Activated effector memory CD4-positive, alpha-beta T cell treated with Interleukin-2 at 50 U/mL for 16 hours (primary cell): ENCODE data around the gene GABRA5.
"Not testable (repeated sequence)": the region's sequence is repeated elsewhere in the genome, so short reads cannot be mapped to it uniquely, and the experiment has no call there.

Source experiments
- DNase-seq: peaks from one replicate; pipeline ENCODE4 v3.0.0-alpha.2; 2020

Gene GABRA5

DNA sequence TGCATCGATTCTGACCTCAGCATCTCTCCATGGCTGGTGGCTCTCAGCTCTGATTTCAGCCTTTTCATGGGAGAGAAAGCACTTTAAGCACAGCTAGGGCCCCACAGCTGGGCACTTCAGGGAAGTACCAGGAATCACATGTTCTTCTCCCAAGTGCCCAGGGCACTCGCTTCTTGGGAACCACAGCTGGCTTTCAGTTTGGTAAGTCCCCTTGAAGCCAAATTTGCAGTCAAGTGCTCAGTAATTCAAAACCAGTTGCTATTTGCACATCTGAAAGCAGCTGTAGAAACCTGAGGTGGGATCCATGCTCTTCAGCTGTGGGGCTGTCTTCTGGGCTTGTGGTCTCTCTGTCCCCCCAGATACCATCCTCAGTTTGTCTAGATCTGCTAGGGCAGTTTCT, 12.8 kb downstream of the GABRA5 start:
- DNase-seq = no peak

DNA sequence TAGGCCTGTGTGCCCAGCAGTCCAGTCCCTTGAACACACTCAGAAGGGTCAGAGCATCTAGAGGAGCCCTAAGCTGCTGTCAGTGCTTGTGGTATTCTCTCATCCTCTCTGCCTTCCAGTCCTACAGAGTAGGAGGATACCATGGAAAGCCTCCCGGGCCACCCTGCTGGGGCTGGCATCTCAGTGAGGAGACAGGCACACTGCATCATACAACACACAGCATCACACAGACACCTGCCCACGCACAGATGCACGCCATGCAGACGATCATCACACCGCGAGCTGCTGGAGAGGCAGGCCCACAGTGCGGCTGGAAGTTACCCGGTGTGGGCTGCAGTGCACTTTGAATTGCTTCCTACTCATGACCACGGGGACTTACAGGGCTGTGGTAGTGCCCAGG, 15.2 kb downstream of the GABRA5 start:
- DNase-seq = no peak

GRCh38 chr15:26882616-26883365, 15.9 kb downstream of the GABRA5 start:
- no peak for DNase-seq

GRCh38 chr15:26883466-26883865, 16.6 kb downstream of the GABRA5 start:
- DNase-seq = no peak

DNA sequence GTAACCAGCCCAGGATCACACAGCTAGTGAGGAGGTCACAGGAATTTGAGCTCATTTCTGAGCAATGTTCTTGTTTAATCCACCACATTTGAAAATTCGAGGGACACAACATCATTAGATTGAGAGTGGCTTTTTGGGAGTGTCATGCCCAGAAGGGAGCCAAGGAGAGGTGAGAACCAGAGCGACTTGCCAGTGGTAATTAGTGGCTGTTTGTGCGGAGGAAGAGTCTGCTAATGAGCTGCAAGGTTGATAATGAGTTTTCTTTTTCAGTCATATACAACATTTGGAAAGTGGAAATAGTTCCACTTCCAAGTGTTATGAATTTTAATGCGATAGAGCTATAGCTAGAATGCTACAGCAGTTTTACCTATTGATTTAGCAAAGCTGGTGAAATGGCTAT, 19.7 kb downstream of the GABRA5 start:
- no peak for DNase-seq

- no peak for DNase-seq
Observed at GRCh38 chr15:26887926-26888666, 21.2 kb downstream of the GABRA5 start.

DNA sequence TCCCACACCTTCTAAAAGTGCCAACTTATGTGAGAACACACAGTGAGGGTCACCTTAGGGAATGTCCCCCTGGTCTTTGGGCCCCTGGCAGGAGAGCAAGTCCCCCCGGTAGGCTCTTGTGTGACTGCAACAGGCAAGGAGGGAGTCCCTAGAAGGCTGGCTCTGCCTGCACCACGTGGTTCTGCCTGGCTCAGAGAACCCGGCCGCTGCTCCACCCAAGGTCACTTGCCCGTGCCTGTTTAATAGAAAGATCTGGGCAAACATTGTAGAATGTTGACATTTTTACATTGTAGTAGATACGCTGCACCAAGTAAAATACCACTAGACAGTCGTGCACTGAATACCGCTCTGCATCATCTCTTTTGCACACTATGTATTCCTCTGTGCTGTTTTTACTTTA, 21.9 kb downstream of the GABRA5 start:
- no peak for DNase-seq

GRCh38 chr15:26889298-26889898, 22.5 kb downstream of the GABRA5 start:
- DNase-seq = no peak

- no peak for DNase-seq
Observed at GRCh38 chr15:26890451-26890850, 23.6 kb downstream of the GABRA5 start.

DNA sequence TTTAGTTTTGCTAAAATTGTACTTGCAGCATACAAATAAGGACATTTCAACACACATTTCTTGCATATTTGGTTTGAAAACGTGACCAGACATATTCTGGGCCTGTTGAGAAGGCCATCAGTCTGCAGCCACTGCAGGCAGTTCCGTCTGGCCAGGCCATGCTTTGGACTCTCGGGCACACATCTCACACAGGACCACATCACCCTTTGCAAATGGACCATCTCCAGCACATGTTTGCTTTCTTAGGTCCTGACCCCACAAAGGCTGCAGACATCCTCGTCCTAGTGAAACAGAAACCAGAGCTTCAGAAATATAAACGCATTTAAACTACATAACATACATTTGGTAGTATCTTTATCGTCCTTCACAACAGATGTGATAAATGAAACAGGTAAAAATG, 24.1 kb downstream of the GABRA5 start:
- DNase-seq = no peak

GRCh38 chr15:26891448-26892181, 24.8 kb downstream of the GABRA5 start:
- no peak for DNase-seq

GRCh38 chr15:26892182-26892518, 25.3 kb downstream of the GABRA5 start:
- DNase-seq = no peak

DNA sequence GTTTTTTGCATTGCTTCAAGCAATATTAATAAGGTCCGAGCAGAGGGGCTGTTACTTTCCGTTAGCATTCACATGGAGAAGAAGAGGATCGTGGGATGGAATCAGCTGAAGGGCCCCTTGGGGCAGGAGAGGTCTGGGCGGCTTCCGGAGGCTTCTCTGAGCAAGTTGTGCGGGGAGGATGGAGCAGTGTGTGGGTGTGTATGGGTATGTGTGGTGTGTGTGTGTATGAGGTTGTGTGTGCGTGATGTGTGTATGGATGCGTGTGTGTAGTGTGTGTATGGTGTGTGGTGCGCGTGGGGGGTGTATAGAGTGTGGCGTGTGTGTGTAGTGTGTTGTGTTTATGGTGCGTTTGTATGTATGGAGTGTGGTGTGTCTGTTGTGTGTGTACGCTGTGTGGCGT, 25.8 kb downstream of the GABRA5 start:
- no peak for DNase-seq

DNA sequence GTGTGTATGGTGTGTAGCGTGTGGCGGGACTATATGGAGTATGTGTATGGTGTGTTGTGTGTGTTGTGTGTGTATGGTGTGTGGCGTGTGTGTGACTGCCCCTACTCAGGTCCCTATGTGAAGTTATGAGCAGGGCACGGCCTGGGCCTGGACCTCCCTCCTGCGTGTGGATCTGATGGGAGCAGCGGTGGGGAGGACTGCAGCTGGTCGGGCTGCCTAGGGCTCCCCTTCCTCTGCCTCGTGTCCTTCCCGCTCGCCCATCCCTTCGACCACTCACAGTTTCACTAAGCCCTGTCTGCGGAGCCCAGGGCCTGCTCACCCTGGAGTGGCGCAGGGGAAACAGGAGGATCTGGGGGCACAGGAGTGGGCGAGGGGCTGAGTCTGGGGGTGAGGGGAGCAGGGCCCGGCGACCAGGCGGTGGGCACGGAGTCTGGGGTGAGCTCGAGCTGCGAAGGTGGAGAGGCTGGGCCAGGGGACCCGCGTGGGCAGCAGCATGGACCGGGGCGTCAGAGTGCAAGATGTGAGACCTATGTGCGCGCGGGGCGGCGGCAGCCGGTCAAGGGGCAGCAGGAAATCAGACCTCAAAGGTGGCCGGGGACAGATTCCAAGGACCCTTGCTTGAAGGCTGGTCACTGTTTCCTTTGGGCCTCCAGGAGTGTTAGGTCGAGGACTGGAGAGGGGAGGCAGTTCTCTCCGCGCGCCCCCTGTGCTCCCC, 26.6 kb downstream of the GABRA5 start:
- no peak for DNase-seq

DNA sequence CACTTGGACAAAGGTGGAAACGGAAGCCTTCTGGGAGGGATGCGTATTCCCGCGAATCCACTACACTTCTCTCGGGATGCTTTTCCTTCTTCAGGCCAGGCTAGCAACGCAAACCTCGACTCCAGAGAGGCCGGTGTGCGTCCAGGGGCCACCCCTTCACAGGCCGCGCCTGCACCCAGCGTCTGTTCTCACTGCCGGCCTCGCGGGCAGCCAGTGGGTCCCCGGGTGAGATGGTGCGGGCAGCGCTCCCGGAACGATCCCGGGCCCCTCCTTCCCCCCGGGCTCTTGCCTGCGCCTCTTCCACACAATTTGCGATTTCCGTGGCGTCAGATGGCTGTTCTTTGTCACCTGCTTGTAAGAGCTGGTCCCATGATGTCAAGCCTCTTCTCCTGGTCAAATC, 27.3 kb downstream of the GABRA5 start:
- no peak for DNase-seq

DNA sequence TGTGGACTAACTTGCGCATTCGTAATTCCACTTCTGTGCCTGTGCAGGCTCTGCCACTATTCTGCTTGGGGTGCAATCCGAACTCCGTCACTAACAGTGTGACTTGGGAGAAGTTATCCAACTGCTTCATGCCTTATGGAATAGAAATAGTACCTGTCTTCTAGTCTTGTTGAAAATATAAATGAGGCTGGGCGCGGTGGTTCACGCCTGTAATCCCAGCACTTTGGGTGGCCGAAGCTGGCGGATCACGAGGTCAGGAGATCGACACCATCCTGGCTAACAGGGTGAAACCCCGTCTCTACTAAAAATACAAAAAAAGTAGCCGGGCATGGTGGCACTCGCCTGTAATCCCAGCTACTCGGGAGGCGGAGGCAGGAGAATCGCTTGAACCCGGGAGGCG, 28.5 kb downstream of the GABRA5 start:
- DNase-seq = not testable (repeated sequence)

DNA sequence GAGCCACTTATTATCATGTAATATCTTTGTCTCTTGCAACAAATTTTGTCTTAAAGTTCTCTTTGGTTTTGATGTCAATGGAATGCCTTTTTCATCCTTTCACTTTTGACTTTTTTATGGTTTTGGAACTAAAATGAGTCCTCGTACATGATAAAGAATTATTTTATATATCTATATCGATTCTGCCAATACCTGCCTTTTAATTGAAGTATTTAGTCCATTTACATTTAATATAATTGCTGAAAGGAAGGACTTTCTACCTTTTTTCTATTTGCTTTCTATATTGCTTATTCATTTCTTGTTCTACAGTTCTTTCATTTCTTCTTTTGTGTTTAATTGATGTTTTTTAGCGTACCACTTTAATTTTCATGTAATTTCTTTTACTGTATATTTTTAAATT, 32.8 kb downstream of the GABRA5 start:
- no peak for DNase-seq

- no peak for DNase-seq
Observed at GRCh38 chr15:26901041-26901440, 34.2 kb downstream of the GABRA5 start.

GRCh38 chr15:26910715-26911114, 43.9 kb downstream of the GABRA5 start:
- no peak for DNase-seq

- no peak for DNase-seq
Observed at GRCh38 chr15:26921433-26921832, 54.6 kb downstream of the GABRA5 start.

GRCh38 chr15:26926081-26926480, 59.2 kb downstream of the GABRA5 start:
- no peak for DNase-seq

GRCh38 chr15:26928051-26928450, 61.2 kb downstream of the GABRA5 start:
- no peak for DNase-seq

GRCh38 chr15:26929588-26929987, 62.7 kb downstream of the GABRA5 start:
- DNase-seq = no peak
